ENCODE data around the gene AXIN1. TPM values are rescaled to one million over a fixed set of nuclear protein-coding genes. Genes with fewer than 3 reads are reported as not detected.
"Not testable (repeated sequence)": the region's sequence is repeated elsewhere in the genome, so short reads cannot be mapped to it uniquely, and the experiment has no call there.

The AXIN1 gene
- total RNA-seq, 3 donors from 2014 or later: 33.0 to 46.3 (median 40.0) TPM

DNA sequence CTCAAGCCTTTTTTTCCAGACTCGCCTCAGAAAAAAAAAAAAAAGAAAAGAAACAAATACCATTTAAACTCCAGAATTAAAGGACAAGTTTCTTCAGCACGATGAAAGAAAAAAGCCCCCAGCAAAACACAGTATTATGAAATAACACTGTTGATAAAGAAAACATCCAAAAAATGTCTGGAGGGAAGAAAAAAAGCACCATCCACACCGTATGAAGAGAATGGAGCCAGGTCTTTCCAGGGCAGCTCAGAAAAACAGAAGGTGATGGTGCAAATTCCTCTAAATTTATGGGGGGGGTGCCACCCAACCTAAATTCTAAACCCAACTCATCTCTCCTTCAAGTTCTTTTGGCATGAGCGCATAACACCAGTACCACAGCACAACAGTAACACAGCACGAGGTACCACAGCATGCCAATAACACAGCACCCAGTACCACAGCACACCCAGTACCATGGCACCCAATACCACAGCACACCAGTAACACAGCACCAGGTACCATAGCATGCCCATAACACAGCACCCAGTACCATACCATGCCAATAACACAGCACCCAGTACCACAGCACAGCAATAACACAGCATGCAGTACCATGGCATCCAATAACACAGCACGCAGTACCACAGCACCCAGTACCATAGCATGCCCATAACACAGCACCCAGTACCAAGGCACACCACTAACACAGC lies 19.0 kb downstream of the AXIN1 start:
- Histone ChIP-seq H3K36me3 (ENCODE audit: low read depth) (no peaks in the 10 kb centered on the region), H3K4me1 (ENCODE audit: low read depth) (peaks cover 17% of the 10 kb centered on the region), H3K4me3 (no peak overlapping the region), H3K9me3 (no peaks in the 10 kb centered on the region)
- ATAC-seq: no peak
- intact Hi-C loops (cut with DNase I, micrococcal nuclease): no loop called here
- DNase-seq: no peak
- TF ChIP-seq CTCF (IDR thresholded peaks at IDR 0.05): no peak

GRCh38 chr16:331181-331814 lies 21.2 kb downstream of the AXIN1 start:
- H3K4me3 ChIP-seq; H3K9me3 ChIP-seq; ATAC-seq; H3K36me3 ChIP-seq (ENCODE audit: low read depth); intact Hi-C loops (cut with DNase I, micrococcal nuclease); DNase-seq: not testable (repeated sequence)
- peaks cover 37% of the 10 kb centered on the region for H3K4me1 ChIP-seq (ENCODE audit: low read depth)

- DNase-seq: no peak
- H3K4me1 ChIP-seq (ENCODE audit: low read depth): peaks cover 41% of the 10 kb centered on the region
Observed at GRCh38 chr16:330741-331140, 21.8 kb downstream of the AXIN1 start.

GRCh38 chr16:325375-326145 lies 27.0 kb downstream of the AXIN1 start:
- H3K36me3 ChIP-seq (ENCODE audit: low read depth): no peaks in the 10 kb centered on the region
- no peak for TF ChIP-seq CTCF (IDR thresholded peaks at IDR 0.05)
- peaks cover 55% of the 10 kb centered on the region for H3K4me1 ChIP-seq (ENCODE audit: low read depth)
- intact Hi-C loops (cut with DNase I, micrococcal nuclease): no loop called here
- ATAC-seq (no peak), DNase-seq (peak in 1 of 3 donors; percentile 54)
- H3K9me3 ChIP-seq: no peaks in the 10 kb centered on the region
- no peak overlapping the region for H3K4me3 ChIP-seq

More at GRCh38 chr16:330741-331140, 21.8 kb downstream of the AXIN1 start:
- no peak for TF ChIP-seq CTCF (IDR thresholded peaks at IDR 0.05)
- no peak overlapping the region for H3K4me3 ChIP-seq
- H3K36me3 ChIP-seq (ENCODE audit: low read depth): no peaks in the 10 kb centered on the region
- intact Hi-C loops (cut with DNase I, micrococcal nuclease): no loop called here
- no peaks in the 10 kb centered on the region for H3K9me3 ChIP-seq
- no peak for ATAC-seq

GRCh38 chr16:324451-325334 lies 27.8 kb downstream of the AXIN1 start:
- DNase-seq (peak; percentile 57 to 82 (median 75)), ATAC-seq (peak; percentile 44)
- intact Hi-C loops (cut with DNase I, micrococcal nuclease): no loop called here
- H3K9me3 ChIP-seq: no peaks in the 10 kb centered on the region
- no peak overlapping the region for H3K4me3 ChIP-seq
- TF ChIP-seq CTCF (IDR thresholded peaks at IDR 0.05): no peak
- no peaks in the 10 kb centered on the region for H3K36me3 ChIP-seq (ENCODE audit: low read depth)
- H3K4me1 ChIP-seq (ENCODE audit: low read depth): peaks cover 49% of the 10 kb centered on the region

All from mucosa of descending colon (tissue), 3 donors.